ENCODE data around the gene SMIM27. TPM values are rescaled to one million over a fixed set of nuclear protein-coding genes. Genes with fewer than 3 reads are reported as not detected.
"Not testable (repeated sequence)": the region's sequence is repeated elsewhere in the genome, so short reads cannot be mapped to it uniquely, and the experiment has no call there.

The SMIM27 gene
- total RNA-seq, 2 donors from 2014 or later: 5.7 to 6.8 TPM

DNA sequence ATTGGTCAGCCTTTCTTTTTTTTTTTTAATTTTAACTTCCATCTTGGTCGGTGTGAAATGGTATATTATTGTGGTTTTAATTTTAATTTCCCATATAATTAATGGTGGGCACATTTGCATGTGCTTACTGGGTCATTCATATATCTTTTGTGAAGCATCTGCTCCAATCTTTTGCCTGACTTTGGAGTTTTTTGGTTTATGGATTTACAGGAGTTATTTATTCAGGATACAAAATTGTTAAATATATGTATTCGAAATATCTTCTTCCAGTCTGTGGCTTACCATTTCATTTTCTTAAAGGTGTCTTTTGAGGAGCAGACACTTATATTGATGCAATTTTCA, 25.4 kb upstream of the SMIM27 start:
- no peak for DNase-seq (ENCODE audit: low spot score)
- Histone ChIP-seq H3K27ac (peak overlapping the region; percentile 83 to 88), H3K36me3 (no peaks in the 10 kb centered on the region), H3K27me3 (no peaks in the 10 kb centered on the region), H3K9me3 (peaks cover 0 to 4% of the 10 kb centered on the region in 2 donors), H3K4me1 (peaks cover 0 to 31% of the 10 kb centered on the region in 2 donors), H3K4me3 (peak overlapping the region; percentile 47 to 70)
- TF ChIP-seq CTCF (IDR thresholded peaks at IDR 0.05): no peak

- no peak for DNase-seq (ENCODE audit: low spot score)
- peaks cover 0 to 4% of the 10 kb centered on the region in 2 donors for H3K9me3 ChIP-seq
- no peak for TF ChIP-seq CTCF (IDR thresholded peaks at IDR 0.05)
- no peak overlapping the region for H3K4me3 ChIP-seq
- no peaks in the 10 kb centered on the region for H3K4me1 ChIP-seq
- no peak overlapping the region for H3K27ac ChIP-seq
- no peaks in the 10 kb centered on the region for H3K36me3 ChIP-seq
- H3K27me3 ChIP-seq: no peaks in the 10 kb centered on the region
These were observed 18.8 kb upstream of the SMIM27 start for GRCh38 chr9:32533336-32533735.

DNA sequence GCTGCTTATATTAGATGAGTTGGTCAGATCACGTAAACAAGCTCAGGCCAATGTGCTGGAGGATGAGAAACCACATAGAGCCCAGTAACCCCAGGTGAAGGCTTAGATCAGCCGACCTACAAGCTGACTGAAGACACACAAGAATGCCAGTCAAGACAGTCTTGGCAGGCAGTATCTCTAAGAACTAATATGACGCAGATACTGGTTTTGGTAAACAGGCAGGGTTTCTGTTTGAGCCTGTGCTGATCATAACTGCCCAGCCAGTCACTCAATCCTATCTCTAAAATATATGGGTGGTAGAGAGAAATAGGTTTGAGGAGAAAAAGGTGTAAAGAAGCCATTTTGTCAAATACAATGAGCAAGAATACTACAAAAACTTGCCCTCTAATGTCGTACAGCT, 18.3 kb upstream of the SMIM27 start:
- TF ChIP-seq CTCF (IDR thresholded peaks at IDR 0.05): no peak
- H3K27ac ChIP-seq: no peak overlapping the region
- DNase-seq (ENCODE audit: low spot score): no peak
- no peak overlapping the region for H3K4me3 ChIP-seq
- H3K4me1 ChIP-seq: no peaks in the 10 kb centered on the region
- H3K36me3 ChIP-seq: no peaks in the 10 kb centered on the region
- no peaks in the 10 kb centered on the region for H3K27me3 ChIP-seq
- peaks cover 0 to 4% of the 10 kb centered on the region in 2 donors for H3K9me3 ChIP-seq

DNA sequence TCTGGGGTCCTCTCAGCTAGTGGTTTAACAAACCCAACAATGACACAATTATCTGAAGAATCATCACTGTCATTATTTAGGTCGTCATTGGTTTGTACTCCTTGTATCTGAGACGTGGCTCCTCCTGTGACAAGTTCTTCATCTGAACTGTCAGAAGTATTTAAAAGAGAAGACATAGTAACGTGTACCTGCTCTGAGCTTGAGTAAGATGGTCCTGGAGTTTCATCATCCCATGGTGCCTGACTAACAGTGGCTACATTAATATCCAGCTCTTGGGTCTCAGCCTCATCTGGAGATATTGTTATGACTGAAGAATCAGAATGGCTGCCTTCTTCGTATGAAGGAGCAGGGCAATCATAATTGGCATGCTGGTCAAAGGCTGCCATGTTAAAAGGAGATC, 9.1 kb upstream of the SMIM27 start:
- no peak overlapping the region for H3K27ac ChIP-seq
- no peaks in the 10 kb centered on the region for H3K4me1 ChIP-seq
- peaks cover 28% of the 10 kb centered on the region for H3K36me3 ChIP-seq
- no peak overlapping the region for H3K4me3 ChIP-seq
- no peak for TF ChIP-seq CTCF (IDR thresholded peaks at IDR 0.05)
- no peaks in the 10 kb centered on the region for H3K27me3 ChIP-seq
- DNase-seq (ENCODE audit: low spot score): no peak
- H3K9me3 ChIP-seq: no peaks in the 10 kb centered on the region

DNA sequence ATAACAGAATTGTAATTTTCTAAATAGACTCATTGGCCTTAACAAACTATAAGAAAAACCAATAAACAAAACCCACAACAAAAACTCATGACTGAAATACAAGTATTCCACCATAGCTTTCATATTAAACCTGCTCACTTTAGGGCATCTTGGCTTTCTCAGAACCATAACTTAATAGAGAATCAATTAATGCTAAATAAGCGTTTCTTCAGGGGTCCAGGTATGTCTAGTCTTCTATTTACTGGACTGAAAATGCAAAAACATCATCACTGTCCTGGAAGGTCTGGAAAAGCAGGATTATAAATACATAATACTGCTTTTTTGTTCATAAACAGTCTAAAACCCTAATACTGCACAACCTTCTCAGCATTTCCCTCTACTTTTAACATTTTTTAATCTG, 6.2 kb upstream of the SMIM27 start:
- Histone ChIP-seq H3K9me3 (no peaks in the 10 kb centered on the region), H3K27ac (no peak overlapping the region), H3K27me3 (no peaks in the 10 kb centered on the region), H3K4me1 (peaks cover 0 to 12% of the 10 kb centered on the region in 2 donors), H3K36me3 (peaks cover 28% of the 10 kb centered on the region), H3K4me3 (no peak overlapping the region)
- DNase-seq (ENCODE audit: low spot score): no peak
- TF ChIP-seq CTCF (IDR thresholded peaks at IDR 0.05): no peak

DNA sequence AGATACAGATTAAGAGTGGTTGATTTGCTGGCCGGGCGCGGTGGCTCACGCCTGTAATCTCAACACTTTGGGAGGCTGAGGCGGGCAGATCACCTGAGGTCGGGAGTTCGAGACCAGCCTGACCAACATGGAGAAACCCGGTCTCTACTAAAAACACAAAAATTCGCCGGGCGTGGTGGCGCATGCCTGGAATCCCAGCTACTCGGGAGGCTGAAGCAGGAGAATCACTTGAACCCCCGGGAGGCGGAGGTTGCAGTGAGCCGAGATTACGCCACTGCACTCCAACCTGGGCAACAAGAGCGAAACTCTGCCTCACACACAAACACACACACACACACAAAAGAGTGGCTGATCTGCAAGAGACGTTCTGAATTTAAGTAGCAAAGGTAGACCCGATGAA, 3.9 kb upstream of the SMIM27 start:
- DNase-seq (ENCODE audit: low spot score); H3K27me3 ChIP-seq; H3K27ac ChIP-seq; H3K9me3 ChIP-seq; H3K36me3 ChIP-seq; H3K4me3 ChIP-seq: not testable (repeated sequence)
- peaks cover 0 to 17% of the 10 kb centered on the region in 2 donors for H3K4me1 ChIP-seq

All from right atrium auricular region (tissue), 2 donors.